Activated naive CD4-positive, alpha-beta T cell treated with anti-CD3 and anti-CD28 coated beads for 36 hours (primary cell): ENCODE results near the gene EFNB2. TPM values are rescaled to one million over a fixed set of nuclear protein-coding genes. Genes with fewer than 3 reads are reported as not detected.

ENCODE experiments used
- CTCF ChIA-PET: fragments of 350-600 bp; sonication (Branson Sonifier 250); formaldehyde crosslinking; loops from one replicate; lab custom pipeline; 2021; ENCODE audit warnings: antibody characterized with exemption; lab: Charles Lee
- DNase-seq: peaks from one replicate; pipeline ENCODE4 v3.0.0-alpha.2; 2020
- H3K27ac Mint-ChIP-seq: one replicate; pipeline ENCODE4 v1.8.0; 2021; ENCODE audit warnings: mild to moderate bottlenecking, mixed read lengths
- H3K27me3 Mint-ChIP-seq: one replicate; pipeline ENCODE4 v1.8.0; 2021; ENCODE audit warnings: low read depth, mixed read lengths
- H3K36me3 Mint-ChIP-seq: one replicate; pipeline ENCODE4 v1.8.0; 2021; ENCODE audit warnings: low read depth, mixed read lengths
- H3K4me1 Mint-ChIP-seq: one replicate; pipeline ENCODE4 v1.8.0; 2021; ENCODE audit warnings: low read depth, mixed read lengths
- H3K4me3 Mint-ChIP-seq: one replicate; pipeline ENCODE4 v1.8.0; 2021; ENCODE audit warnings: mild to moderate bottlenecking, moderate library complexity, mixed read lengths
- H3K9me3 Mint-ChIP-seq: one replicate; pipeline ENCODE4 v1.8.0; 2021; ENCODE audit warnings: mixed read lengths
- intact Hi-C: fragments of 100-400 bp; cut with micrococcal nuclease; formaldehyde crosslinking; loops from one replicate; pipeline ENCODE4 v1.15.1; 2023
- total RNA-seq, 2 experiments: library from RNA; stranded (reverse); gene quantifications; one replicate each; pipeline ENCODE4 v1.2.3, GENCODE V29; 2021

Gene EFNB2
- total RNA-seq, 2 experiments from 2014 or later: 0.07 to 0.12 TPM

- no peaks in the 10 kb centered on the region for H3K36me3 Mint-ChIP-seq
- H3K27me3 Mint-ChIP-seq: peaks cover 21% of the 10 kb centered on the region
- intact Hi-C loops: no loop called here
- no peaks in the 10 kb centered on the region for H3K4me1 Mint-ChIP-seq
- no peaks in the 10 kb centered on the region for H3K9me3 Mint-ChIP-seq
- no peak overlapping the region for H3K4me3 Mint-ChIP-seq
- CTCF ChIA-PET: interaction anchor here (0.5 to 0.6 kb wide), 2 partner anchors 10 to 126 kb away, joined by 3 read pairs; no protein-coding TSS in a partner anchor
- no peak for DNase-seq
- no peak overlapping the region for H3K27ac Mint-ChIP-seq
Measured at GRCh38 chr13:106522112-106522705, 13.3 kb downstream of the EFNB2 start.

- Mint-ChIP-seq H3K27ac (no peak overlapping the region), H3K9me3 (no peaks in the 10 kb centered on the region), H3K27me3 (peaks cover 24% of the 10 kb centered on the region), H3K4me3 (no peak overlapping the region), H3K36me3 (no peaks in the 10 kb centered on the region), H3K4me1 (no peaks in the 10 kb centered on the region)
- CTCF ChIA-PET: interaction anchor here (0.5 to 0.6 kb wide), 2 partner anchors 11 to 125 kb away, joined by 3 read pairs; no protein-coding TSS in a partner anchor
- no peak for DNase-seq
- intact Hi-C loops: no loop called here
Measured at GRCh38 chr13:106521095-106521799, 14.2 kb downstream of the EFNB2 start.

- H3K27ac Mint-ChIP-seq: no peak overlapping the region
- DNase-seq: no peak
- no peak overlapping the region for H3K4me3 Mint-ChIP-seq
- H3K27me3 Mint-ChIP-seq: peaks cover 22% of the 10 kb centered on the region
- intact Hi-C loops: no loop called here
- no peaks in the 10 kb centered on the region for H3K9me3 Mint-ChIP-seq
- CTCF ChIA-PET: interaction anchor here (0.6 kb wide), 1 partner anchor 752 kb away, joined by 4 read pairs; no protein-coding TSS in a partner anchor
- no peaks in the 10 kb centered on the region for H3K4me1 Mint-ChIP-seq
- H3K36me3 Mint-ChIP-seq: no peaks in the 10 kb centered on the region
Measured at GRCh38 chr13:106520251-106521054, 15.0 kb downstream of the EFNB2 start.

DNA sequence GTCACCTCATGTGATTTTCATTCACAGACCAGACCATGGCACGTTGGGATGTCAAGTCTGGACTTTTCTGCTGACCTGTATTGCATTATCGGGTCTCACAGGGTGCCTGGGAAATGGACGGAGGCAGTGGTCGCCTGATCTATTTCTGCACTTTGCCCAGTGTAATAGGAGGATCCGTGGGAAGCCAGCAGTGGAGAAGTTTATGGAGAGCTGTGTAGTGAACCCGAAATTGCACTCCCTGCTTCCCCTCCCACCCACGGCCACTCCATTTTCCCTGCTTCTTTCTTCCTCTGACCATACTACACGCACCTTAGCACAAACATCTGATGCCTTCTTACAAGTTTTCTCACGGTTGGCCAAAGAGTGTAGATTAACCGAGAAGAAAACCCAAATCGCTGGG, 16.9 kb downstream of the EFNB2 start:
- CTCF ChIA-PET: no interaction called here

GRCh38 chr13:106517109-106517847, 18.2 kb downstream of the EFNB2 start:
- H3K9me3 Mint-ChIP-seq: no peaks in the 10 kb centered on the region
- intact Hi-C loops: no loop called here
- no peaks in the 10 kb centered on the region for H3K4me1 Mint-ChIP-seq
- peaks cover 32% of the 10 kb centered on the region for H3K27me3 Mint-ChIP-seq
- H3K36me3 Mint-ChIP-seq: no peaks in the 10 kb centered on the region
- H3K27ac Mint-ChIP-seq: no peak overlapping the region
- H3K4me3 Mint-ChIP-seq: no peak overlapping the region
- DNase-seq: no peak
- CTCF ChIA-PET: no interaction called here

More for the DNA sequence above, 16.9 kb downstream of the EFNB2 start:
- Mint-ChIP-seq H3K36me3 (no peaks in the 10 kb centered on the region), H3K4me1 (no peaks in the 10 kb centered on the region), H3K27me3 (peaks cover 29% of the 10 kb centered on the region), H3K4me3 (no peak overlapping the region), H3K9me3 (no peaks in the 10 kb centered on the region), H3K27ac (no peak overlapping the region)
- intact Hi-C loops: no loop called here
- no peak for DNase-seq

GRCh38 chr13:106515635-106516254, 19.7 kb downstream of the EFNB2 start:
- Mint-ChIP-seq H3K9me3 (no peaks in the 10 kb centered on the region), H3K27ac (no peak overlapping the region), H3K4me1 (no peaks in the 10 kb centered on the region), H3K4me3 (no peak overlapping the region), H3K36me3 (no peaks in the 10 kb centered on the region), H3K27me3 (peaks cover 28% of the 10 kb centered on the region)
- CTCF ChIA-PET: no interaction called here
- DNase-seq: no peak
- intact Hi-C loops: no loop called here

- intact Hi-C loops: no loop called here
- no peaks in the 10 kb centered on the region for H3K36me3 Mint-ChIP-seq
- no peak overlapping the region for H3K27ac Mint-ChIP-seq
- no peak overlapping the region for H3K4me3 Mint-ChIP-seq
- CTCF ChIA-PET: interaction anchor here (0.6 kb wide), 1 partner anchor 163 kb away, joined by 6 read pairs; no protein-coding TSS in a partner anchor
- no peak for DNase-seq
- peaks cover 26% of the 10 kb centered on the region for H3K27me3 Mint-ChIP-seq
- no peaks in the 10 kb centered on the region for H3K9me3 Mint-ChIP-seq
- no peaks in the 10 kb centered on the region for H3K4me1 Mint-ChIP-seq
Measured at GRCh38 chr13:106514928-106515634, 20.4 kb downstream of the EFNB2 start.

DNA sequence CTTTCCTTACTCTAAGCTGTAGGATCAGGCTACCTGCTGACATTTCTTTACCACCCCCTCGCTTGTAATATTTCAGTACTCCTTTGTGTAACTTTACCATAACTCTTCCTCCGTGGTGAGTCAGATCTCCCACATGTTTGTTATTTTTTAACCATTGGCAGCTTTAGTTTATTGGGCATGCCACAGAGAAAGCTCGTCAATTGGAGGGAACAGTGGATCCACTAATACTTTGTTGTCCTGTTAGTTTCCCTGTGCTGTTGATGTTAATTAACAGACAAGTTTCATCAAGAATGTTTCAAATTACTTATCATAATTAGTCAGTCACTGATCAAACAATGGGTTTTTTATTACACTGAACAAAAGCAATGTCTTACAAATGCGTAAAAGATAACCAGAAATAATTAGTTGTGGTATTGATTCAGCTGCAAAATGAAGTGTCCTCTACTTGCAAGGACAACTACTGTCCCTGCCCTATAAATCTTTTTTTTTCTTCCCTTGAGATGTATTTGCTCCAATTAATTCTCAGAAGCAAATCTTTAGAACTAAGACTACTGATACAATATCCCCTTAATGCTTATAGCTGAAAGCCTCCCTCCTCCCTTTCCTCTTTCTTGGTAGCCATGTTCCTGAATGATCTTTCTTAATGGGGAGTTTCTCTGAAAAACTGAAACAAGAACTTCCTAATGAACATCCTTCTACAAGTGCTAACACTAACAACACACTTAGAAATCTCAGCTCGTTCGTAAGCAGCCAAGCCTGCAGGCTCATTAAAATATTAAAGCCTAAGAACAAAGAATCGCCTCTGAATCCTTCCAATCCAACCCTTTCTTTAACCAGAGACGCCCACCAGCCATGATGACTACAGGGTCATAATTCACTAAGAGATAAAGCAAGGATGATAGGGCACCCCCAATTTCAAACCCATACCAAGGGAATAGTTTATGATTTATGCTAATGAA, 22.2 kb downstream of the EFNB2 start:
- DNase-seq: no peak
- Mint-ChIP-seq H3K9me3 (no peaks in the 10 kb centered on the region), H3K36me3 (no peaks in the 10 kb centered on the region), H3K4me1 (no peaks in the 10 kb centered on the region), H3K27me3 (peaks cover 24% of the 10 kb centered on the region), H3K4me3 (no peak overlapping the region), H3K27ac (no peak overlapping the region)
- intact Hi-C loops: no loop called here
- CTCF ChIA-PET: interaction anchor here (1.0 kb wide), 1 partner anchor 26 kb away, joined by 3 read pairs; no protein-coding TSS in a partner anchor

GRCh38 chr13:106507560-106508274, 27.7 kb downstream of the EFNB2 start:
- H3K4me1 Mint-ChIP-seq: peaks cover 1% of the 10 kb centered on the region
- H3K27me3 Mint-ChIP-seq: peaks cover 12% of the 10 kb centered on the region
- DNase-seq: no peak
- H3K36me3 Mint-ChIP-seq: no peaks in the 10 kb centered on the region
- H3K4me3 Mint-ChIP-seq: no peak overlapping the region
- CTCF ChIA-PET: interaction anchor here (1.0 kb wide), 1 partner anchor 29 kb away, joined by 3 read pairs; no protein-coding TSS in a partner anchor
- no peaks in the 10 kb centered on the region for H3K9me3 Mint-ChIP-seq
- intact Hi-C loops: no loop called here
- no peak overlapping the region for H3K27ac Mint-ChIP-seq

DNA sequence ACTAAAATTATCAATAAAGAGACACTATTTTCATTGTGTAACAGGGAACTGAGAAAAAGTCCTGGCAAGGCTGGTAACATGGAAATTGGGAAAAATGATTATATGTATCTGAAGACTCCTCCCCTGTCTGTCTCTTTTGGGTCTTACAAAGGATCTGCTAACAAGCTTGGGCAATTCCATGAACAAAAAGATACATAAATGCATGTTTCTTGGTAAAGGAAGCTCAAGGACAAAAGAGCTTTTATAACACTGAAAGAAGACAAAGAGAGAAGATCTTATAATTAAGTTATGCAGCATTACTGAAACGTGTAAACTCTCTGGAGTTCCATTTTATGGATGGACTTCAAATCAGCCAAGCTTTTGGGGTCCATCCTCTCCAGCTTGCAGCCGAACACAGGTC, 29.2 kb downstream of the EFNB2 start:
- H3K4me1 Mint-ChIP-seq: peaks cover 1% of the 10 kb centered on the region

More for the DNA sequence above, 29.2 kb downstream of the EFNB2 start:
- CTCF ChIA-PET: interaction anchor here (0.7 kb wide), 2 partner anchors 24 to 626 kb away, joined by 3 to 5 read pairs; no protein-coding TSS in a partner anchor
- Mint-ChIP-seq H3K27ac (no peak overlapping the region), H3K4me3 (no peak overlapping the region), H3K27me3 (peaks cover 10% of the 10 kb centered on the region), H3K36me3 (no peaks in the 10 kb centered on the region), H3K9me3 (no peaks in the 10 kb centered on the region)
- no peak for DNase-seq
- intact Hi-C loops: no loop called here
